ENCODE results near the gene ERG.

DNA sequence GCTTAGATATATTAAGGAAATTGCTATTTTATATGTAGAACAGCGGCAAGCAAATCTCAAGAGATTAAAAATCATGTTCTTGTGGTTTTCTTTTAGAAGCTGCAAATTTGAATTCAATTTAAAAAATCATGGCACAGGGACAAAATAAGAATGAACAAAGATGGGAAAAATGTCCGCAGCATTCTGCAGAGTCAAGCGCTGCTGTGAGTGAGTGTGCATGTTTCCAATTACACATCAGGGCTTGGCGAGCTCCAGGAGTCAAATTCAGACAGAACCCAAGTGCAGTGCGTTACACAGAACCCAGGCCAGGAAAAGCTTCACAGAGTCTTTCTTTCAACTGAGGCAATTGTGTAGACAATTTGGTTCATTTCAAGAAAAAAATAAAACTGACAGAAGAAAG, 33.3 kb upstream of the ERG start:
- TF ChIP-seq, protein P1, sequence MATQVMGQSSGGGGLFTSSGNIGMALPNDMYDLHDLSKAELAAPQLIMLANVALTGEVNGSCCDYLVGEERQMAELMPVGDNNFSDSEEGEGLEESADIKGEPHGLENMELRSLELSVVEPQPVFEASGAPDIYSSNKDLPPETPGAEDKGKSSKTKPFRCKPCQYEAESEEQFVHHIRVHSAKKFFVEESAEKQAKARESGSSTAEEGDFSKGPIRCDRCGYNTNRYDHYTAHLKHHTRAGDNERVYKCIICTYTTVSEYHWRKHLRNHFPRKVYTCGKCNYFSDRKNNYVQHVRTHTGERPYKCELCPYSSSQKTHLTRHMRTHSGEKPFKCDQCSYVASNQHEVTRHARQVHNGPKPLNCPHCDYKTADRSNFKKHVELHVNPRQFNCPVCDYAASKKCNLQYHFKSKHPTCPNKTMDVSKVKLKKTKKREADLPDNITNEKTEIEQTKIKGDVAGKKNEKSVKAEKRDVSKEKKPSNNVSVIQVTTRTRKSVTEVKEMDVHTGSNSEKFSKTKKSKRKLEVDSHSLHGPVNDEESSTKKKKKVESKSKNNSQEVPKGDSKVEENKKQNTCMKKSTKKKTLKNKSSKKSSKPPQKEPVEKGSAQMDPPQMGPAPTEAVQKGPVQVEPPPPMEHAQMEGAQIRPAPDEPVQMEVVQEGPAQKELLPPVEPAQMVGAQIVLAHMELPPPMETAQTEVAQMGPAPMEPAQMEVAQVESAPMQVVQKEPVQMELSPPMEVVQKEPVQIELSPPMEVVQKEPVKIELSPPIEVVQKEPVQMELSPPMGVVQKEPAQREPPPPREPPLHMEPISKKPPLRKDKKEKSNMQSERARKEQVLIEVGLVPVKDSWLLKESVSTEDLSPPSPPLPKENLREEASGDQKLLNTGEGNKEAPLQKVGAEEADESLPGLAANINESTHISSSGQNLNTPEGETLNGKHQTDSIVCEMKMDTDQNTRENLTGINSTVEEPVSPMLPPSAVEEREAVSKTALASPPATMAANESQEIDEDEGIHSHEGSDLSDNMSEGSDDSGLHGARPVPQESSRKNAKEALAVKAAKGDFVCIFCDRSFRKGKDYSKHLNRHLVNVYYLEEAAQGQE (IDR thresholded peaks at IDR 0.05; ENCODE audit: insufficient read depth in 1 of 2, low read depth in 2 of 2, low read length in 2 of 2) = no peak
- TF ChIP-seq SIN3A (IDR thresholded peaks at IDR 0.05; ENCODE audit: borderline replicate concordance, insufficient read depth, low read length) = no peak
- TF ChIP-seq POLR2AphosphoS5 (IDR thresholded peaks at IDR 0.05; ENCODE audit: low read depth, low read length) = no peak
- no peak for TF ChIP-seq TAF1 (IDR thresholded peaks at IDR 0.05; ENCODE audit: borderline replicate concordance, insufficient read depth, low read length)
